ENCODE data around the gene BAZ2B. TPM values are rescaled to one million over a fixed set of nuclear protein-coding genes. Genes with fewer than 3 reads are reported as not detected.

Gene BAZ2B
- polyA plus RNA-seq, 1 of the 3 experiments (the other 2 are of a cell fraction), result 10.2 TPM

- TF ChIP-seq EZH2phosphoT487 (IDR thresholded peaks at IDR 0.05; ENCODE audit: borderline replicate concordance, low read depth) (no peak), IRF3 (IDR thresholded peaks at IDR 0.05; ENCODE audit: low read depth, low read length) (no peak), GATA2 (CRISPR knock-in tag; IDR thresholded peaks at IDR 0.05) (no peak), POLR2AphosphoS5 (IDR thresholded peaks at IDR 0.05; ENCODE audit: low read depth, low read length) (no peak), EP300 (IDR thresholded peaks at IDR 0.05; ENCODE audit: borderline replicate concordance in 1 of 2, low read depth in 1 of 2, low read length in 1 of 2) (no peak), CTCF (IDR thresholded peaks at IDR 0.05) (no peak), MAX (IDR thresholded peaks at IDR 0.05; ENCODE audit: low read depth) (no peak), TCF12 (IDR thresholded peaks at IDR 0.05) (no peak), SIN3A (IDR thresholded peaks at IDR 0.05; ENCODE audit: borderline replicate concordance, low read depth, low read length) (no peak), FOXM1 (IDR thresholded peaks at IDR 0.05; ENCODE audit: low read depth) (no peak), REST (IDR thresholded peaks at IDR 0.05; ENCODE audit: low read depth, low read length) (no peak), CHD2 (IDR thresholded peaks at IDR 0.05; ENCODE audit: low read length, partially characterized antibody) (no peak), FOXJ3 (CRISPR knock-in tag; IDR thresholded peaks at IDR 0.05) (no peak), YY1 (IDR thresholded peaks at IDR 0.05; ENCODE audit: low read depth) (no peak), NRF1 (IDR thresholded peaks at IDR 0.05; ENCODE audit: low read depth, low read length) (no peak), RCOR1 (IDR thresholded peaks at IDR 0.05; ENCODE audit: low read length) (no peak)
- Histone ChIP-seq H3F3A (replicated peaks; ENCODE audit: insufficient read depth) (no peaks in the 10 kb centered on the region), H3K36me3 (replicated peaks in 1 of 2; ENCODE audit: control insufficient read depth in 1 of 2, insufficient read depth in 2 of 2, low read length in 1 of 2) (peaks cover 43 to 44% of the 10 kb centered on the region in 2 experiments), H3K4me1 (ENCODE audit: control insufficient read depth in 1 of 2, insufficient read depth in 2 of 2, low read depth in 1 of 2, low read length in 1 of 2) (no peaks in the 10 kb centered on the region), H3K79me2 (ENCODE audit: insufficient read depth) (no peaks in the 10 kb centered on the region), H3K9me2 (no peaks in the 10 kb centered on the region), H4K20me1 (ENCODE audit: insufficient read depth) (no peaks in the 10 kb centered on the region), H3K27ac (ENCODE audit: low read depth in 2 of 2, low read length in 1 of 2) (no peak overlapping the region), H3K27me3 (ENCODE audit: insufficient read depth) (no peaks in the 10 kb centered on the region), H3K9ac (no peak overlapping the region), H3K4me2 (no peak overlapping the region), H3K9me3 (no peaks in the 10 kb centered on the region), H3K4me3 (ENCODE audit: low read depth in 2 of 2, low read length in 1 of 2) (no peak overlapping the region), H2AFZ (ENCODE audit: low read depth) (no peak overlapping the region)
- ChIA-PET CTCF (interaction anchor here (1.6 kb wide), 1 partner anchor 240 kb away, joined by 3 read pairs; no protein-coding TSS in a partner anchor), POLR2A (no interaction called here)
- DNase-seq, result no peak
- WGBS (ENCODE audit: low lambda C conversion rate), result 86% methylated on average over 1 of the region's 1 CpG
These were observed 235.6 kb downstream of the BAZ2B start for GRCh38 chr2:159380685-159381239.
